Myocyte (in vitro differentiated cells): ENCODE measurements around the gene ATP10B. TPM values are rescaled to one million over a fixed set of nuclear protein-coding genes. Genes with fewer than 3 reads are reported as not detected.
"Not testable (repeated sequence)": the region's sequence is repeated elsewhere in the genome, so short reads cannot be mapped to it uniquely, and the experiment has no call there.

Experiments
- DNase-seq: peaks from one replicate; pipeline ENCODE4 v3.0.0-alpha.2; 2012; ENCODE audit warnings: low read depth
- total RNA-seq: library from RNA; depleted of rRNA; stranded (reverse); fragments of >200 nt; gene quantifications from 2 replicates; pipeline ENCODE4 v1.2.3, GENCODE V29; 2014

The ATP10B gene
- total RNA-seq, 1 donor from 2014 or later: not detected

DNA sequence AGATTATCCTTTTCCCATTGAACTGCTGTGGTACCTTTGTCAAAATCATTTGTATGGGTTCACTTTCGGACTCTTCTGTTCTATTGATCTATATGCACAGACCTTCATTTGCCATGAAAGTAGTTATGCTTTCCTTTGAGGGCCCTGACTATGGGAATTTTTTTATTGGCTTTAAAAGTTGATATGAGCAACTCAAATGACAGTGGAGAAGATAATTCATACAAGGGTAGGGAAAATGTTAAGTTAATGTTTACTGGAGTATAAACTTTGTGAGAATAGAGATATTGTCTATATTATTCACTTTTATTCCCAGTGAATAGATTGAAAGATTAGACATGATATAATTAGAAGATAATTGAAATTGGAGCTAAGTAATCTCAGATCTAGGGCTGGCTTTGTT lies 94.8 kb downstream of the ATP10B start:
- DNase-seq: no peak

DNA sequence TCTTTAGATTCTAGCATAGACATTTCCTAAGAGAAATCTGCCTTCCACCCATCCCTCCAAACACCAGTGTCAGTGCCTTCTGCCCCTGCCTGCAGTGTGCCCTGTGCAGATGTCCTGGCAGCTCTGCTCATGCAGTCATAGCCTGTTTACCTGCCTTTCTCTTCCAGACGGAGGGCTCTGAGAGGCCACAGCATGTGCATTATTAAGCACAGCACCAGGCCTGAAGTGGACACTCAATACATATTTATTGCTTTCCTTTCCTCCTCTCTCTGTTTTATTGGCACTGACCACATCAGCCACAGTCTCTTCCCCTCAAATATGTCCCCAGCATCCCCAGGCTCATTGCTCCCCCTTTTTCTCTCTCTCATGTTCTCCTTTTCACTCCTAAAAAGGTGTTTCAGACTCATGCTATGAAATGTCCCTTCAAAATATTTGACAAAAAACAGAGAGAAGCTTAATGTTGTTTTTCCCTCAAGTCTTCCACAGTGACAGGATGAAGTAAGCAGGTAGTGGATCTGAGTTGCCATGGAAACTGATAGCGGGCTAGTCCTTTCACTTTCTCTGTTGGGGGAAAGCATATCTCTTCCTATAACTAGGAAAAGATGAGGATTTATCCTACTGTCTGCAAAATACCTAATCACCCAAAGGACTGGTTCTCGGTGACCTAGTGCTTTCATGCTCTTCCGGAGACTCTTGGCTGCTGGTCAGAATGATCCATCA lies 100.9 kb downstream of the ATP10B start:
- no peak for DNase-seq

DNA sequence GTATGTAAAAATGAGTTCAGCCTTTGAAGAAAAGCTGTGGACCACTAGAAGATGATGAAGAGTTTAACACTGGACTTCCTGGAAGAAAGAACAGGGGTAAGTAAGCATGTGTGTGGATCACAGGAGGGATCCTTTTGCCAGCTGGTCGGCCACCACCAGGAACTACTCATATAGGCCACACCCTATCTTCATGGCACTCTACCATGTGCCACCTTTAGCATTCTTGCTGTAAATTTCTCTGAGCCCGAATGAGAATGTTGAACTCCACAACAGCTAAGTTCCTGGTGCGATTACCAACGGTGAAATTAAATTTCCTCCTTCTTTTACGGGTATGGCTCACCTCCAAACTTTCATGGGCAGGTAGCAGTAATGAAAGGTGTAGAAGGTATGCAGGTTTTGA lies 102.3 kb downstream of the ATP10B start:
- DNase-seq: no peak

GRCh38 chr5:160749026-160749425 lies 103.0 kb downstream of the ATP10B start:
- DNase-seq: no peak

DNA sequence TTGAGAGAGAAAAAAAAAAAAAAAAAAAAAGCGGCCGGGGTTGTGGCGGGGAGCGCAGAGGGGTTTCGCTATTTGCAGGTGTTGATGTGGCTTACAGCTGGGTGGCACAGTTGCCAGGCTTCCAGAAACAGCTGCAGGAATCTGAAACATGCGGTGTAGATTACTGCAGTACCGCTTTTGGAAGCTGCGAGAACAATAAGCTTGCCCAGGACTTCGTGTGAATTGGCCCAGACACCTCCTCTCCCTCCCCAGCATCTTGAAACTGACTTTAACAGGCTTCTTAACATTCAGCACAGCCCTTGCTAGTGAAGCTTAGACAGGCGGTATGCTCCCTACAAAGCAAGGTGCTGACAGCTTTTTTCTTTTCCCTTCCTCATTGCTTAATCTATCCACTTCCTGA lies 104.0 kb downstream of the ATP10B start:
- DNase-seq: peak; percentile 26

GRCh38 chr5:160747559-160747958 lies 104.5 kb downstream of the ATP10B start:
- no peak for DNase-seq

- DNase-seq: peak; percentile 16
Observed at GRCh38 chr5:160744268-160745101, 107.5 kb downstream of the ATP10B start.

DNA sequence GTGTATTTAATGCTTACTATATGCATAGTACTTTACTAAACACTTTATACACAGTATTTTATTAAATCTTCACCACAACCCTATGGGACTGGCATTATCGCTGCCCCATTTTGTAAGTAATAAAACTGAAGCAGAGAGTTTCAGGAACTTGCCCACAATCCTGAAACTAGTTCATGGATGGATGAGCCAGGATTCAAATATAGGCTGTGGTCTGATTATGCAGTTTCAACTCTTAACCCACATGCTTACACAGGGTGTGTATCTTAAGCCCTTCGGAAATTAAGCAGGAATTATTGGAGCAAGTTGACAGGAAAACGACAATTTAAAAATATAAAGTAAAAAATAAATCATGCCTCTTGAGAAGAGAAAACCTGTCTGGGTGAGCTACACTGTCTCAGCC lies 109.0 kb downstream of the ATP10B start:
- no peak for DNase-seq

- DNase-seq: no peak
Observed at GRCh38 chr5:160742446-160742845, 109.6 kb downstream of the ATP10B start.

GRCh38 chr5:160727296-160727997 lies 124.6 kb downstream of the ATP10B start:
- DNase-seq: no peak

- DNase-seq: no peak
Observed at GRCh38 chr5:160726721-160727120, 125.3 kb downstream of the ATP10B start.

- no peak for DNase-seq
Observed at GRCh38 chr5:160720822-160721221, 131.2 kb downstream of the ATP10B start.

DNA sequence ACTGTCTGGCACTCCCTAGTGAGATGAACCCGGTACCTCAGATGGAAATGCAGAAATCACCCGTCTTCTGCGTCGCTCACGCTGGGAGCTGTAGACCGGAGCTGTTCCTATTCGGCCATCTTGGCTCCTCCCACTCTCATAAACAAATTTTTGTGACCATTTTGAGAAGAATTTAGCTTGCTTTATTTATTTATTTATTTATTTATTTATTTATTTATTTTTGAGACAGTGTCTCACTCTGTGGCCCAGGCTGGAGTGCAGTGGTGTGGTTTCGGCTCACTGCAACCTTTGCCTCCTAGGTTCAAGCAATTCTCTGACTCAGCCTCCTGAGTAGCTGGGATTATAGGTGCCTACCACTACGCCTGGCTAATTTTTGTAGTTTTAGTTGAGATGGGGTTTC lies 136.5 kb downstream of the ATP10B start:
- not testable (repeated sequence) for DNase-seq

DNA sequence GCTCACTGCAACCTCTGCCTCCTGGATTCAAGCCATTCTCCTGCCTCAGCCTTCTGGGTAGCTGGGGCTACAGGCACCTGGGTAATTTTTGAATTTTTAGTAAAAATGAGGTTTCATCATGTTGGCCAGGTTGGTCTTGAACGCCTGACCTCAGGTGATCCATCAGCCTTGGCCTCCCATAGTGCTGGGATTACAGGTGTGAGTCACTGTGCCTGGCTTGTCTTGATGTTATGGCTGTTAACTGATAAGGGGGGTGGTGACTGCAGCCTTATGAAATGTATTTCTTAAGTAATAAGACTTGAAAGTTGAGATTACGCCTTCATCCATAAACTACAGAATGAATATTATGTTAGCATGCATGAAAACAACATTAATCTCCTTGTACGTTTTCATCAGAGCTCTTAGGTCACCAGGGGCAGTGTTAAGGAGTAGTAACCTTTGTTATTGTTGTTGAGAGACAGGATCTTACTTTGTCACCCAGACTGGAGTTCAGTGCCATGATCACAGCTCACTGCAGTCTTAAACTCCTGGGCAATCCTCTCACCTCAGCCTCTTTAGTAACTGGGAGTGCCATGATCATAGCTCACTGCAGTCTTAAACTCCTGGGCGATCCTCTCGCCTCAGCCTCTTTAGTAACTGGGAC lies 148.3 kb downstream of the ATP10B start:
- no peak for DNase-seq

DNA sequence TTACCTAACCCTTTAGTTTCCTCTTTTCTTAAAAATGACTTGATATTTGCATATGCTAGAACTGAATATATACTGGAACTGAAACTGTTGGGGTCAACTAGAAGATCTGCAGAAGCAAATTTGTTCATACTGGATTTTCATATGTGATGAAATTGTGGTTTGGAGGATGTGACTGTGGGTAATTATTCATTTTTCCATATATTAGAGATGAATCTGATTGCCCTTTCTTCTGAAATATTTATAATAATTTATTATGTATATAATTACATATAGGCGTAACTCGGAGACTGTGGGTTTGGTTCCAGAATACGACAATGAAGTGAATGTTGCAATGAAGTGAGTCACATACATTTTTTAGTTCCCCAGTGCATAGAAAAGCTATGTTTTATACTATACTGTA lies 149.1 kb downstream of the ATP10B start:
- no peak for DNase-seq

- DNase-seq: no peak
Observed at GRCh38 chr5:160702311-160702803, 149.7 kb downstream of the ATP10B start.

DNA sequence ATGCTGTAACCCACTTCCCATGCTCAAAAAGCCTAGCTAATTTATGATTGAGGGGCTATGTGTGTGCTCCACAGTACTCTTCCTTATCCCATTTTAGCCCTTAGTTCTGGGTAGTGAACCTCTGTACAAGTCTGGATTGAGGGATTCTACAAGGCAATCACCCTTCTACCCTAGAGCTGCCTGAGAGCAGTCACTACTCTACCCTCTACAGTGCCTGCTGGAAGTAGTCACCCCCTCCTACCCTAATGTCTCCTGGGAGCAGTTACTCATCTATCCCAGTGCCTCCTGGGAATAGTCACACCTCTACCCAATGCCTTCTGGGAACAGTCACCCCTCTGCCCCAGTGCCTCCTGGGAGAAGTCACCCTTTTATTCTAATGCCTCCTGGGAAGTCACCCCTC lies 150.6 kb downstream of the ATP10B start:
- no peak for DNase-seq

GRCh38 chr5:160699301-160699700 lies 152.7 kb downstream of the ATP10B start:
- no peak for DNase-seq

GRCh38 chr5:160697281-160697680 lies 154.7 kb downstream of the ATP10B start:
- no peak for DNase-seq

DNA sequence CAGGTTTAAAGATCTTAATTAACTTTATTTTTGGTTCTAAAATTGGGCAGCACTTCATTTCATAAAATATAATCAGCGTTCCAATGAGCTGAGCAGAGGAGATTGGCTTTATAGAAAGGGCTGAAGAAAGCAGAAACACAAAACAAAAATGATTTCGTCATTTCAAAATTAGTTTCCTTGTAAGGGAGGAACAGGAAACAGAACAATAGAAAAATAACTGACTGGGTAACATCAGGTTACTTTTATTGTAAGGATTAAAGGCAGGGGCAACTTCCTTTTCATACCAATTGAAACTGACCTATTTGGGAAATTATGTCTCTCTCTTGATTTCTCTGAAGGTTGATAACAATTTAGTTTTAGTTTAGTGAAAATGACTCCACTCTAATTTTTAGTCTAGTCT lies 157.1 kb downstream of the ATP10B start:
- DNase-seq: no peak

DNA sequence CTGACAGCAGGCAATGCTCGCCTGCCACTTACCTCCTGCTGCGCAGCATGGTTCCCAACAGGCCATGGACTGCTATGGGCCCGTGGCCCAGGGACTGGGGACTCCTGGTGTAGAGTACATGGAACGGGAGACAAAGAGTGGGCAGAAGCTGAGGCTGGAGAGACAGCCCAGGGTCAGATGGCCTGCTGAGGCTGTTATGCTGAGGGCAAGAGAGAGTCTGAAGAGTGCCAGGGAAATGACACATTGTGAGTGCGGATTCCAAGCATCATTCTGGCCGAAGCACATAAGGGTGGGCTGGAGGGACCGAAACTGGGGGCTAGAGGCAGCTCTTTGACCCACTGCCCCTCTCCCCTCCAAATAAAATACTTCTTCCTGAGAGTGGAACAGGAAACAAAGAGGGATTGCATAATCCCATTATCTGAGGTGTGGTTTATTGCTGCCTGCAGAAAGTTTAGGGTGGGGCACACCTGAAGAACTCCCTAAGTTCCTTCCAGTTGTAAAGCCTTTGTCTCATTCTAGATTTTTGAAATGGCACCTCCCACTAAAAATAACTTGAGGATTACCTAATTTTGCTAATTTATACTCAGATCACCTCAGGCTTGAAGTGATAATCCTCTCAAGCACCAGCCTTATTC lies 158.1 kb downstream of the ATP10B start:
- DNase-seq: no peak
